Bronchial smooth muscle cell (primary cell): ENCODE results near the gene STON2. TPM values are rescaled to one million over a fixed set of nuclear protein-coding genes. Genes with fewer than 3 reads are reported as not detected.

Source experiments
- total RNA-seq: library from RNA; depleted of rRNA; stranded (reverse); fragments of >200 nt; gene quantifications from 2 replicates; pipeline ENCODE4 v1.2.1, GENCODE V29; 2014

Gene STON2
- total RNA-seq = 0.79 and 4.9 TPM in 2 replicates

GRCh38 chr14:81400202-81400678 lies at the start of gene STON2:
STON2 (minus strand) TSS chr14:81400324; CDS start chr14:81398382, 1,942 bp downstream.

GRCh38 chr14:81220830-81221578 lies 179.1 kb downstream of the STON2 start, which contains the start of gene GTF2A1:
GTF2A1 (minus strand) TSS chr14:81220959; CDS start chr14:81220518, 441 bp downstream.

Other genes starting within 250 kb of the STON2 start
- 19.7 and 43.5 TPM in 2 replicates for gene GTF2A1, start 179.4 kb downstream of the STON2 start, total RNA-seq
- 72.0 and 137 TPM in 2 replicates for gene SEL1L, start 133.5 kb upstream of the STON2 start, total RNA-seq